Heart left ventricle (tissue), 16 donors: ENCODE data around the gene LRRC3B. TPM values are rescaled to one million over a fixed set of nuclear protein-coding genes. Genes with fewer than 3 reads are reported as not detected.
"Not testable (repeated sequence)": the region's sequence is repeated elsewhere in the genome, so short reads cannot be mapped to it uniquely, and the experiment has no call there.

Experiments
- ATAC-seq, 4 donors: fragments of 200-7000 bp; cut with Tn5 transposase; one replicate each; pipeline ENCODE4 v1.9.1; 2020 to 2022; ENCODE audit warnings: moderate library complexity in 4 of 4, mild to moderate bottlenecking in 3 of 4, moderate number of reproducible peaks in 1 of 4
- DNase-seq, 5 donors: peaks; one replicate each; pipeline ENCODE4 v3.0.0-alpha.2; 2020
- H3K27ac ChIP-seq, 12 donors: fragments of 200-600 bp; sonication (generic) in 4 of 12; one replicate each; pipeline versions ENCODE4 v1.5.0 to v1.8.0; 2016 to 2022; ENCODE audit warnings: mild to moderate bottlenecking in 2 of 12
- H3K27me3 ChIP-seq, 9 donors: fragments of 200-600 bp; sonication (generic) in 2 of 9; one replicate each; pipeline versions ENCODE4 v1.5.1 to v1.8.0; 2016 to 2022; ENCODE audit warnings: mild to moderate bottlenecking in 3 of 9
- H3K36me3 ChIP-seq, 9 donors: fragments of 200-600 bp; sonication (generic) in 2 of 9; one replicate each; pipeline versions ENCODE4 v1.5.0 to v1.8.0; 2018 to 2022; ENCODE audit warnings: mild to moderate bottlenecking in 2 of 9
- H3K4me1 ChIP-seq, 12 donors: fragments of 200-600 bp; sonication (generic) in 4 of 12; one replicate each; pipeline versions ENCODE4 v1.5.0 to v1.8.0; 2016 to 2022; ENCODE audit warnings: mild to moderate bottlenecking in 3 of 12
- H3K4me3 ChIP-seq, 12 donors: fragments of 200-600 bp; sonication (generic) in 4 of 12; one replicate each; pipeline versions ENCODE4 v1.5.0 to v1.8.0; 2017 to 2022; ENCODE audit warnings: mild to moderate bottlenecking in 9 of 12, moderate library complexity in 4 of 12
- H3K9me3 ChIP-seq, 12 donors: fragments of 200-600 bp; sonication (generic) in 4 of 12; one replicate each; pipeline versions ENCODE4 v1.5.0 to v1.8.0; 2016 to 2022; ENCODE audit warnings: mild to moderate bottlenecking in 1 of 12
- CTCF ChIP-seq, 12 donors: fragments of 200-600 bp; sonication (generic) in 4 of 12; IDR thresholded peaks; one replicate each; pipeline versions ENCODE4 v1.5.0 to v1.8.0; 2018 to 2022; ENCODE audit warnings: antibody characterized with exemption in 12 of 12, mild to moderate bottlenecking in 5 of 12
- POLR2A ChIP-seq, 2 donors: fragments of 450-650 bp; IDR thresholded peaks; one replicate each; pipeline ENCODE4 v1.6.1; 2017; ENCODE audit warnings: antibody characterized with exemption in 2 of 2, mild to moderate bottlenecking in 2 of 2, moderate library complexity in 2 of 2
- WGBS, 4 donors: extraction: QIAGEN DNeasy Blood & Tissue Kit in 2 of 4; methylation state at CpG; one replicate each; pipeline versions ENCODE4 v1.1.5 to v1.1.7; 2013 to 2018; 5-methylcytosine and 5-hydroxymethylcytosine counted together
- intact Hi-C, 10 donors: fragments of 100-400 bp; cut with DNase I; formaldehyde crosslinking; loops; one replicate each; pipeline versions ENCODE4 v1.11.1 to v1.14.2; 2022
- polyA plus RNA-seq, 2 donors: library from polyadenylated mRNA; stranded (reverse); fragments of 200-250 nt; gene quantifications; one replicate each; pipeline ENCODE4 v1.2.3, GENCODE V29; 2013
- total RNA-seq, 9 donors: library from RNA; depleted of rRNA in 2 of 9; stranded (reverse); fragments of >200 nt in 2 of 9; fragmentation: NEBNext Ultra II Directional in 3 of 9; extraction: Animal tissue kit (Norgen Biotek cat#: 25700) in 3 of 9; gene quantifications; one replicate each; pipeline versions ENCODE4 v1.1.0 to v1.2.4, GENCODE V29; 2016 to 2023
- donor health status: ischemic (EF 13 %, LVEDD 7.1; RV severe dilation, severe dysfunction).
- donor health status: healthy with polysubstance abuse.
- donor health status: DM: no; HTN: yes; CAD: no.
- donor health status: DM: no; HTN: no; CAD: no.
- donor health status: ischemic (EF 25% LVEDD 6.9; RV normal size, moderate dysfunction).
- donor health status: ischemic (EF 25% LVEDD 5.7; RV mildly dilated, moderate dysfunction).
- donor health status: healthy.
- donor health status: DM: yes; HTN: yes; CAD: no.
- donor health status: ischemic (EF 35%, LVEDD 5.7; RV mildly dilated, moderate dysfunction).
- donor health status: nonischemic (EF 11% LVEDD 7.7; RV severe dilation, severe dysfunction).
- donor health status: DM: yes; HTN: yes; CAD: no.
- donor health status: PGD.
- donor health status: ischemic (EF 29% LVEDD 5.4; RV normal size, mild dysfunction).
- donor health status: nonischemic (EF 23%, LVEDD 6.1; RV moderate dilation, normal function).

LRRC3B gene
- total and polyA plus RNA-seq, 11 donors, result 0.04 to 0.32 (median 0.22) TPM; not detected in 4

GRCh38 chr3:26592451-26592850 lies 30.1 kb upstream of the LRRC3B start:
- no peaks in the 10 kb centered on the region for H3K27me3 ChIP-seq
- TF ChIP-seq POLR2A (IDR thresholded peaks at IDR 0.05) (no peak), CTCF (IDR thresholded peaks at IDR 0.05) (no peak)
- WGBS, 4 donors, result 63 to 78% (median 66%) methylated on average over 4 of the region's 4 CpGs
- no peak overlapping the region for H3K4me3 ChIP-seq
- ATAC-seq (no peak), DNase-seq (no peak)
- H3K9me3 ChIP-seq, result peaks cover 0 to 3% (median 0%) of the 10 kb centered on the region in 12 donors
- no peaks in the 10 kb centered on the region for H3K36me3 ChIP-seq
- intact Hi-C loops, result no loop called here
- H3K27ac ChIP-seq, result no peak overlapping the region
- no peaks in the 10 kb centered on the region for H3K4me1 ChIP-seq

GRCh38 chr3:26596335-26596734 lies 26.2 kb upstream of the LRRC3B start:
- no peak for ATAC-seq
- H3K4me3 ChIP-seq, result no peak overlapping the region
- H3K36me3 ChIP-seq, result no peaks in the 10 kb centered on the region
- H3K27ac ChIP-seq, result no peak overlapping the region
- no peaks in the 10 kb centered on the region for H3K9me3 ChIP-seq
- no peaks in the 10 kb centered on the region for H3K4me1 ChIP-seq
- TF ChIP-seq POLR2A (IDR thresholded peaks at IDR 0.05) (no peak), CTCF (IDR thresholded peaks at IDR 0.05) (no peak)
- WGBS, 4 donors, result 59 to 71% (median 60%) methylated on average over 3 of the region's 3 CpGs
- DNase-seq, result no peak
- H3K27me3 ChIP-seq, result no peaks in the 10 kb centered on the region
- intact Hi-C loops, result no loop called here

GRCh38 chr3:26603311-26603710 lies 19.3 kb upstream of the LRRC3B start:
- DNase-seq, H3K4me1 ChIP-seq, H3K27me3 ChIP-seq, H3K4me3 ChIP-seq, ATAC-seq, H3K27ac ChIP-seq, intact Hi-C loops, H3K36me3 ChIP-seq: not testable (repeated sequence)
- H3K9me3 ChIP-seq, result peaks cover 0 to 13% (median 8%) of the 10 kb centered on the region in 12 donors
- 71 to 85% (median 80%) methylated on average over 1 of the region's 1 CpG for WGBS, 4 donors

DNA sequence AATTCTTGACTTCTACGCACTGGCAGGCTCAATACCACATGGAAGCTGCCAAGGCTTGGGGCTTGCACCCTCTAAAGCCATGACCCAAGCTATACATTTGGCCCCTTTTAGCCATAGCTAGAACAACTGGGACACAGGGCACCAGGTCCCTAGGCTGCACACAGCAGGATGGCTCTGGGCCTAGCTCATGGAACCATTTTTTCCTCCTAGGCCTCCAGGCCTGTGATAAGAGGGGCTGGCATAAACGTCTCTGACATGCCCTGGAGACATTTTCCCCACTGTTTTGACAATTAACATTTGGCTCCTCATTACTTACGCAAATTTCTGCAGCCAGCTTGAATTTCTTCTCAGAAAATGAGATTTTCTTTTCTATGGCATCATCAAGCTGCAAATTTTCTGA lies 18.8 kb upstream of the LRRC3B start:
- H3K36me3 ChIP-seq, intact Hi-C loops, H3K27ac ChIP-seq, DNase-seq, H3K4me1 ChIP-seq, H3K27me3 ChIP-seq, ATAC-seq, H3K4me3 ChIP-seq: not testable (repeated sequence)
- WGBS, 4 donors, result 37 to 68% (median 38%) methylated on average over 3 of the region's 3 CpGs
- H3K9me3 ChIP-seq, result peaks cover 0 to 13% (median 8%) of the 10 kb centered on the region in 12 donors

DNA sequence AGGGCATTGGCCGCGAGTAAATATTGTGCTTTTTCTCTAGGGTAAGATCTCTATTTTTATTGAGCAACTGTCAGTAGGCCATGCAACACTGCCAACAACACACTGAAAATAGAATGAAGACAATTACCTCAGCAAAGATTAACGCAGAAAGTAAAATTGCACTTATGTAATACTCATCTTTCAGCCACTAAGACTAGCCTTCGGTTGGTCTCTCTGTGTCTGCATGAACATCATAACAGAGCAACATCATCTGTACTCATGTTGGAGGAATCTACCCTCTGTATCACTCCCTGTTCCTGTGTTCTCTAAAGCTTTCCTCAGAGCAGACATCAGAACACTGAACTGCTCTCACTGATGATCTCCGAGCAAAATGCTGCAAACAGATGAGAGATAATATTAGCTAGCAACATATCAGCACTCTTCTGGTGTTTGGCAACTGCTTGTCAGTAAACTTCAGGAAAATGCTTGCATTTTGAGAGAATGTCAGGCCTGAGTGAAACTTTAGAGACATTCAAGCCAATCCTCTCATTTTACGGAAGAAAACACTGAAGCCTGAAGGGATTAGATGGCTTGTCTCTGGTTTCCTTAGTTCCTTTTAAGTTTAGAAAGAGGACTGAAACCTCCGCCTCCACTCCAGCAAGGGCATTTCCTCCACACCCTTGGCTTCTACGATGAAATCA lies 8.4 kb upstream of the LRRC3B start:
- no peak for TF ChIP-seq CTCF (IDR thresholded peaks at IDR 0.05)
- TF ChIP-seq POLR2A (IDR thresholded peaks at IDR 0.05), result no peak
- ATAC-seq, result no peak
- H3K4me3 ChIP-seq, result peak overlapping the region in 1 of 12 donors; percentile 8
- 53 to 57% (median 55%) methylated on average over 8 of the region's 8 CpGs for WGBS, 4 donors
- peak overlapping the region in 5 of 12 donors; percentile 23 to 44 (median 26) for H3K27ac ChIP-seq
- peaks cover 0 to 10% (median 0%) of the 10 kb centered on the region in 12 donors for H3K4me1 ChIP-seq
- intact Hi-C loops, result no loop called here
- no peaks in the 10 kb centered on the region for H3K9me3 ChIP-seq
- no peaks in the 10 kb centered on the region for H3K36me3 ChIP-seq
- peaks cover 0 to 16% (median 0%) of the 10 kb centered on the region in 9 donors for H3K27me3 ChIP-seq
- no peak for DNase-seq
